HEK293 (cell line): ENCODE results near the gene HOXB9.

Experiments used
- CTCF ChIA-PET: fragments of 350-600 bp; formaldehyde crosslinking; extraction: SDS; loops from one replicate; lab custom pipeline; 2021; ENCODE audit warnings: antibody characterized with exemption; lab: Yijun Ruan, JAX
- POLR2A ChIA-PET: fragments of 300-600 bp; formaldehyde crosslinking; extraction: SDS; loops from one replicate; lab custom pipeline; 2020; ENCODE audit warnings: antibody characterized with exemption, inconsistent platforms; lab: Yijun Ruan, JAX
- H3K27ac ChIP-seq: fragments of 200-500 bp; sonication (Bioruptor generic); 2 replicates; pipeline ENCODE4 v1.5.1; 2014; ENCODE audit warnings: low read depth, low read length, control low read depth, inconsistent platforms; ENCODE audit errors: extremely low read depth
- H3K36me3 ChIP-seq, 2 experiments: fragments of 200-500 bp in 1 of 2; sonication (Bioruptor generic) in 1 of 2; 1 replicate in 1 of 2; 2 replicates in 1 of 2; pipeline ENCODE4 v1.5.1; 2014 to 2017; ENCODE audit warnings: inconsistent platforms in 2 of 2, low read length in 2 of 2; ENCODE audit not compliant: control insufficient read depth in 2 of 2, insufficient read depth in 1 of 2
- H3K4me1 ChIP-seq: fragments of 200-500 bp; sonication (Bioruptor generic); 2 replicates; pipeline ENCODE4 v1.5.1; 2014; ENCODE audit warnings: mild to moderate bottlenecking, low read length, inconsistent platforms; ENCODE audit not compliant: control insufficient read depth, insufficient read depth
- H3K4me3 ChIP-seq: 2 replicates; pipeline ENCODE4 v1.5.1; 2011; ENCODE audit warnings: low read depth, mild to moderate bottlenecking, control low read depth, low read length, moderate library complexity
- H3K9me3 ChIP-seq: fragments of 200-500 bp; sonication (Bioruptor generic); 2 replicates; pipeline ENCODE4 v1.5.1; 2014; ENCODE audit warnings: low read depth, low read length, inconsistent platforms; ENCODE audit not compliant: control insufficient read depth, insufficient read depth
- ATF2 ChIP-seq: fragments of 450-650 bp; formaldehyde crosslinking; IDR thresholded peaks from 2 replicates; pipeline ENCODE4 v1.5.1; 2016; ENCODE audit warnings: missing biosample characterization, missing genetic modification characterization, low read depth
- HOXD13 ChIP-seq: sonication (generic); formaldehyde crosslinking; IDR thresholded peaks from 2 replicates; pipeline ENCODE4 v1.8.0; 2022; ENCODE audit warnings: missing genetic modification reagents, borderline replicate concordance
- SALL2 ChIP-seq: fragments of 450-650 bp; formaldehyde crosslinking; IDR thresholded peaks from 2 replicates; pipeline ENCODE4 v1.5.0; 2017; ENCODE audit warnings: missing biosample characterization, mild to moderate bottlenecking, missing genetic modification characterization, borderline replicate concordance
- SP3 ChIP-seq: fragments of 450-650 bp; formaldehyde crosslinking; IDR thresholded peaks from 2 replicates; pipeline ENCODE4 v1.5.1; 2016; ENCODE audit warnings: missing biosample characterization, missing genetic modification characterization
- ZBTB20 ChIP-seq: fragments of 450-650 bp; formaldehyde crosslinking; IDR thresholded peaks from 2 replicates; pipeline ENCODE4 v1.5.1; 2016; ENCODE audit warnings: missing biosample characterization, missing genetic modification characterization
- ZBTB21 ChIP-seq: fragments of 450-650 bp; formaldehyde crosslinking; IDR thresholded peaks from 2 replicates; pipeline ENCODE4 v1.5.1; 2017; ENCODE audit warnings: missing biosample characterization, missing genetic modification characterization
- ZBTB48 ChIP-seq: fragments of 450-650 bp; formaldehyde crosslinking; IDR thresholded peaks from 2 replicates; pipeline ENCODE4 v1.5.1; 2016; ENCODE audit warnings: missing biosample characterization, missing genetic modification characterization
- ZNF121 ChIP-seq: fragments of 450-650 bp; formaldehyde crosslinking; IDR thresholded peaks from 2 replicates; pipeline ENCODE4 v1.5.1; 2016; ENCODE audit warnings: missing biosample characterization, missing genetic modification characterization
- ZNF221 ChIP-seq: fragments of 450-650 bp; formaldehyde crosslinking; IDR thresholded peaks from 2 replicates; pipeline ENCODE4 v1.5.1; 2017; ENCODE audit warnings: missing biosample characterization, missing genetic modification characterization, borderline replicate concordance
- ZNF223 ChIP-seq: fragments of 450-650 bp; formaldehyde crosslinking; IDR thresholded peaks from 2 replicates; pipeline ENCODE4 v1.5.1; 2016; ENCODE audit warnings: missing biosample characterization, missing genetic modification characterization
- ZNF266 ChIP-seq: fragments of 450-650 bp; formaldehyde crosslinking; IDR thresholded peaks from 2 replicates; pipeline ENCODE4 v1.5.1; 2016; ENCODE audit warnings: missing biosample characterization, missing genetic modification characterization, low read depth
- ZNF513 ChIP-seq: fragments of 450-650 bp; IDR thresholded peaks from 2 replicates; pipeline ENCODE4 v1.5.1; 2018; ENCODE audit warnings: missing biosample characterization, missing genetic modification characterization
- ZNF521 ChIP-seq: fragments of 450-650 bp; formaldehyde crosslinking; IDR thresholded peaks from 2 replicates; pipeline ENCODE4 v1.5.1; 2017; ENCODE audit warnings: missing biosample characterization, mild to moderate bottlenecking, missing genetic modification characterization
- ZNF549 ChIP-seq: fragments of 450-650 bp; IDR thresholded peaks from 2 replicates; pipeline ENCODE4 v1.5.1; 2018; ENCODE audit warnings: missing biosample characterization, missing genetic modification characterization, mild to moderate bottlenecking, inconsistent platforms, moderate library complexity
- ZNF561 ChIP-seq: fragments of 450-650 bp; IDR thresholded peaks from 2 replicates; pipeline ENCODE4 v1.5.1; 2018; ENCODE audit warnings: missing biosample characterization, missing genetic modification characterization, borderline replicate concordance
- ZNF571 ChIP-seq: fragments of 450-650 bp; formaldehyde crosslinking; IDR thresholded peaks from 2 replicates; pipeline ENCODE4 v1.5.0; 2017; ENCODE audit warnings: missing biosample characterization, missing genetic modification characterization
- ZNF76 ChIP-seq: fragments of 450-650 bp; formaldehyde crosslinking; IDR thresholded peaks from 2 replicates; pipeline ENCODE4; 2016; ENCODE audit warnings: low read depth, missing biosample characterization, missing genetic modification characterization, borderline replicate concordance
- ZNF768 ChIP-seq: fragments of 450-650 bp; formaldehyde crosslinking; IDR thresholded peaks from 2 replicates; pipeline ENCODE4 v1.5.1; 2018; ENCODE audit warnings: missing biosample characterization, mild to moderate bottlenecking, missing genetic modification characterization
- TF ChIP-seq, protein P1 (sequence below): fragments of 450-650 bp; formaldehyde crosslinking; IDR thresholded peaks from 2 replicates; pipeline ENCODE4 v1.5.1; 2017; ENCODE audit warnings: missing biosample characterization, missing genetic modification characterization

The HOXB9 gene

GRCh38 chr17:48600244-48601098 lies 25.7 kb downstream of the HOXB9 start (continued):
- no peak for TF ChIP-seq ZNF266 (tag by site-specific recombination)

GRCh38 chr17:48599354-48599753 lies 26.8 kb downstream of the HOXB9 start:
- POLR2A ChIA-PET: interaction anchor here (0.7 kb wide), 1 partner anchor 11 kb away, joined by 3 read pairs; no protein-coding TSS in a partner anchor
- H3K4me3 ChIP-seq: no peak overlapping the region
- H3K36me3 ChIP-seq: peaks cover 5 to 33% of the 10 kb centered on the region in 2 experiments; a peak in 1 of 3 replicates
- H3K4me1 ChIP-seq: peaks cover 39% of the 10 kb centered on the region
- no peaks in the 10 kb centered on the region for H3K9me3 ChIP-seq
- CTCF ChIA-PET: interaction anchor here (1.9 to 2.2 kb wide), 2 partner anchors 10 to 336 kb away, joined by 4 to 6 read pairs; no protein-coding TSS in a partner anchor
- peak overlapping the region; percentile 87 for H3K27ac ChIP-seq
- TF ChIP-seq SALL2 (tag by site-specific recombination) (no peak), ZNF266 (tag by site-specific recombination) (no peak), ZNF223 (tag by site-specific recombination) (no peak)
- TF ChIP-seq, protein P1, sequence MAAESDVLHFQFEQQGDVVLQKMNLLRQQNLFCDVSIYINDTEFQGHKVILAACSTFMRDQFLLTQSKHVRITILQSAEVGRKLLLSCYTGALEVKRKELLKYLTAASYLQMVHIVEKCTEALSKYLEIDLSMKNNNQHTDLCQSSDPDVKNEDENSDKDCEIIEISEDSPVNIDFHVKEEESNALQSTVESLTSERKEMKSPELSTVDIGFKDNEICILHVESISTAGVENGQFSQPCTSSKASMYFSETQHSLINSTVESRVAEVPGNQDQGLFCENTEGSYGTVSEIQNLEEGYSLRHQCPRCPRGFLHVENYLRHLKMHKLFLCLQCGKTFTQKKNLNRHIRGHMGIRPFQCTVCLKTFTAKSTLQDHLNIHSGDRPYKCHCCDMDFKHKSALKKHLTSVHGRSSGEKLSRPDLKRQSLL (tag by site-specific recombination): peak; percentile 60; the same call in 1 of the 2 replicates

DNA sequence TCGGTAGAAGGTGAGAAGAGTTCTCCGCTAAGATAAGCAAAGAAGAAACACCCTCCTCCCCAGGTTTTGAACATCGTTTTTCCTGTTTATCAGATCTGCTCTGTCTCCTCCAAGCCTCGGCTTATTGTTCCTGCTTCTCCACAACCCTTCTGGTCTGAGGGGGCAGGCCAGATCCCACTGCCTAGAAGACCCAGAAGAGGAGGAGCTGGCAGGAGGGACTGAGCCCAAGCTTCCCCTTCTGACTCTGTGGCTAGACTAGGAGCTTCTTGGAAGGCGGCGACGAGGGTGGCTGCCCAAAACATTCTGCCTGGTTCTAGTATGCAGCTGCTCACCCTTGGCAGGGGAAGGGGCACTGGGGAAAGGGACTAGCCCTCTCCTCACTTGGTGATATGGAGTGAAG lies 27.4 kb downstream of the HOXB9 start:
- Histone ChIP-seq H3K27ac (peak overlapping the region; percentile 87), H3K4me1 (peaks cover 43% of the 10 kb centered on the region), H3K36me3 (peaks cover 5 to 34% of the 10 kb centered on the region in 2 experiments; a peak in 1 of 3 replicates), H3K4me3 (no peak overlapping the region), H3K9me3 (no peaks in the 10 kb centered on the region)
- CTCF ChIA-PET: interaction anchor here (1.2 to 1.9 kb wide), 2 partner anchors 336 to 339 kb away, joined by 3 to 4 read pairs; no protein-coding TSS in a partner anchor
- TF ChIP-seq, protein P1 (tag by site-specific recombination): no peak
- TF ChIP-seq ZBTB48 (tag by site-specific recombination): 0 out of 2 replicates have a peak, but pooled peaks have one; percentile 14
- TF ChIP-seq ZBTB21 (tag by site-specific recombination): no peak
- no peak for TF ChIP-seq ATF2 (tag by site-specific recombination)
- POLR2A ChIA-PET: interaction anchor here (0.7 to 1.0 kb wide), 4 partner anchors 11 to 27 kb away, joined by 3 to 4 read pairs (median 3); no protein-coding TSS in a partner anchor

- no peaks in the 10 kb centered on the region for H3K9me3 ChIP-seq
- peak overlapping the region; percentile 87 for H3K27ac ChIP-seq
- H3K4me3 ChIP-seq: peak overlapping the region; percentile 71
- H3K36me3 ChIP-seq: peaks cover 5 to 34% of the 10 kb centered on the region in 2 experiments; a peak in 1 of 3 replicates
- ChIA-PET POLR2A (interaction anchor here (0.7 to 1.0 kb wide), 4 partner anchors 11 to 27 kb away, joined by 3 to 5 read pairs (median 4); no protein-coding TSS in a partner anchor), CTCF (interaction anchor here (1.2 to 1.9 kb wide), 2 partner anchors 335 to 339 kb away, joined by 3 to 4 read pairs; no protein-coding TSS in a partner anchor)
- peaks cover 46% of the 10 kb centered on the region for H3K4me1 ChIP-seq
- TF ChIP-seq SP3 (tag by site-specific recombination) (0 out of 2 replicates have a peak, but pooled peaks have one; percentile 31), ZNF121 (tag by site-specific recombination) (0 out of 2 replicates have a peak, but pooled peaks have one; percentile 45), ZNF513 (tag by site-specific recombination) (no peak), ZNF571 (no peak), HOXD13 (CRISPR knock-in tag) (no peak), ZNF549 (no peak), ZNF521 (no peak), ZNF561 (peak; percentile 47; the same call in 1 of the 2 replicates), ZNF768 (no peak), ZNF223 (tag by site-specific recombination) (no peak), ZNF221 (tag by site-specific recombination) (no peak), ZNF76 (tag by site-specific recombination) (no peak; the same call in 1 of the 2 replicates), ZBTB20 (tag by site-specific recombination) (peak; percentile 56; the same call in 1 of the 2 replicates)
These were observed 28.2 kb downstream of the HOXB9 start for GRCh38 chr17:48597778-48598631.
